Muscle layer of duodenum (tissue), 2 donors: Measurements from ENCODE around the gene PDXDC1.
"Not testable (repeated sequence)": the region's sequence is repeated elsewhere in the genome, so short reads cannot be mapped to it uniquely, and the experiment has no call there.

Experiments used
- H3K27ac ChIP-seq: one replicate; pipeline ENCODE4 v1.7.0; 2013; ENCODE audit warnings: mild to moderate bottlenecking, low read length
- H3K27me3 ChIP-seq: one replicate; pipeline ENCODE4 v1.7.0; 2013; ENCODE audit warnings: low read depth, mild to moderate bottlenecking, control low read depth, low read length
- H3K36me3 ChIP-seq, 2 donors: one replicate each; pipeline ENCODE4 v1.7.0; 2013; ENCODE audit warnings: low read length in 2 of 2, control low read depth in 1 of 2, mild to moderate bottlenecking in 1 of 2; ENCODE audit not compliant: insufficient read depth in 2 of 2, control insufficient read depth in 1 of 2
- H3K4me1 ChIP-seq, 2 donors: one replicate each; pipeline ENCODE4 v1.7.0; 2013; ENCODE audit warnings: low read length in 2 of 2, mild to moderate bottlenecking in 2 of 2, control low read depth in 1 of 2, moderate library complexity in 1 of 2; ENCODE audit not compliant: insufficient read depth in 2 of 2, control insufficient read depth in 1 of 2
- H3K4me3 ChIP-seq, 2 donors: one replicate each; pipeline ENCODE4 v1.7.0; 2013; ENCODE audit warnings: low read length in 2 of 2, low read depth in 1 of 2, mild to moderate bottlenecking in 1 of 2
- H3K9me3 ChIP-seq, 2 donors: one replicate each; pipeline ENCODE4 v1.7.0; 2013; ENCODE audit warnings: low read length in 2 of 2, control low read depth in 1 of 2, mild to moderate bottlenecking in 1 of 2; ENCODE audit not compliant: control insufficient read depth in 1 of 2
- donor health status: healthy.

The PDXDC1 gene

GRCh38 chr16:15032547-15033308 is 57.9 kb downstream of the PDXDC1 start:
- H3K4me3 ChIP-seq = no peak overlapping the region
- peaks cover 61 to 78% of the 10 kb centered on the region in 2 donors for H3K36me3 ChIP-seq
- no peaks in the 10 kb centered on the region for H3K27me3 ChIP-seq
- H3K9me3 ChIP-seq = no peaks in the 10 kb centered on the region
- H3K27ac ChIP-seq = no peak overlapping the region
- H3K4me1 ChIP-seq = no peaks in the 10 kb centered on the region

DNA sequence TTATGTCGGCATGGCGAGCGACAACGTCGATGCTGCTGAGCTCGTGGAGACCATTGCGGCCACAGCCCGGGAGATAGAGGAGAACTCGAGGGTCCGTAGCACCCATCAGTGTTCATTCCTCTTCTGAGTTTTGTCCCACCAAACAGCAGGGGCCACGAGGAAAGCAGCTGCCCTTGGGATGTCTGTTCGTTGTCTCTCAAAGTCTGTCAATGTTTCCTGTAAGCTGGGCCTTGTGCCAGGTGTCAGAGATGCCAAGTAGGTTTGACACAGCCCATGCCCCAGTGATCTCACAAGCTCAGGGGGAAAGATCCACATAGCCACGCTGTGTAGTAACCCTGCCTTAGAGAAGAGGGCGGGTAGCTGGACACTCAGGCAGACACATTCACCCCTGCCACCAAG is 58.5 kb downstream of the PDXDC1 start:
- Histone ChIP-seq H3K9me3 (no peaks in the 10 kb centered on the region), H3K27me3 (no peaks in the 10 kb centered on the region), H3K4me1 (no peaks in the 10 kb centered on the region), H3K36me3 (peaks cover 67 to 82% of the 10 kb centered on the region in 2 donors), H3K4me3 (no peak overlapping the region), H3K27ac (no peak overlapping the region)

GRCh38 chr16:15034266-15035162 is 59.7 kb downstream of the PDXDC1 start:
- H3K27me3 ChIP-seq = no peaks in the 10 kb centered on the region
- no peaks in the 10 kb centered on the region for H3K9me3 ChIP-seq
- H3K4me1 ChIP-seq = no peaks in the 10 kb centered on the region
- H3K4me3 ChIP-seq = no peak overlapping the region
- H3K36me3 ChIP-seq = peaks cover 79 to 84% of the 10 kb centered on the region in 2 donors
- no peak overlapping the region for H3K27ac ChIP-seq

DNA sequence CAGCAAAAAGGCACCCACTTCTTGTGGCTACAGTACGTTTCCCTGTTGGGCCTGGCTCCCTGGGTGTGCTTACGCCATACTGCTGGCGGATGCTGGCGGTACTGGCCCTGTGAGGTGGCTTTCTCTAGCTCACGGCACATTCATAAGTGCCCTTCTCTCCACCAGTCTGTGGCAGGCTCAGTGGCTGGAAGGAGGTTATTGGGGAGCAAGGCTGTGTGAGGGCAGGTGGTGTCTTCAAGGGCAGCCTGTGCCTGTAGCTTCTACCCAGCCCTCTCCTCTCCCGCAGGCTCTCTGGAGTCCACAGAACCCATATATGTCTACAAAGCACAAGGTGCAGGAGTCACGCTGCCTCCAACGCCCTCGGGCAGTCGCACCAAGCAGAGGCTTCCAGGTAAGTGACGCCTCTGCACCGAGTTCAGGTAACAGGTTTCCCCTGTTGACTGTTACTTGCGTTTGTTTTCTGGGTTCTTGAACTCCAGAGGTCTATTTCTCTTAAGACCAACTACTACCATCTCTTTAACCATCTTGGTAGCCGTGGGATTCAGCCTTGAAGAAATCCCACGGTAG is 60.4 kb downstream of the PDXDC1 start:
- H3K9me3 ChIP-seq = no peaks in the 10 kb centered on the region
- no peaks in the 10 kb centered on the region for H3K4me1 ChIP-seq
- H3K36me3 ChIP-seq = peaks cover 86 to 89% of the 10 kb centered on the region in 2 donors
- H3K4me3 ChIP-seq = no peak overlapping the region
- H3K27ac ChIP-seq = no peak overlapping the region
- H3K27me3 ChIP-seq = no peaks in the 10 kb centered on the region

DNA sequence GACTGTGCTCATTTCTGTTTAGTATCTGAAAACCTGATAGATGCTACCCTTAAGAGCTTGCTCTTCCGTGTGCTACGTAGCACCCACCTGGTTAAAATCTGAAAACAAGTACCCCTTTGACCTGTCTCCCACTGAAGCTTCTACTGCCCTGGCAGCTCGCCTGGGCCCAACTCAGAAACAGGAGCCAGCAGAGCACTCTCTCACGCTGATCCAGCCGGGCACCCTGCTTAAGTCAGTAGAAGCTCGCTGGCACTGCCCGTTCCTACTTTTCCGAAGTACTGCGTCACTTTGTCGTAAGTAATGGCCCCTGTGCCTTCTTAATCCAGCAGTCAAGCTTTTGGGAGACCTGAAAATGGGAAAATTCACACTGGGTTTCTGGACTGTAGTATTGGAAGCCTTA is 62.2 kb downstream of the PDXDC1 start:
- H3K27ac ChIP-seq = no peak overlapping the region
- H3K36me3 ChIP-seq = peaks cover 79 to 84% of the 10 kb centered on the region in 2 donors
- no peaks in the 10 kb centered on the region for H3K4me1 ChIP-seq
- no peaks in the 10 kb centered on the region for H3K9me3 ChIP-seq
- H3K27me3 ChIP-seq = no peaks in the 10 kb centered on the region
- H3K4me3 ChIP-seq = no peak overlapping the region

DNA sequence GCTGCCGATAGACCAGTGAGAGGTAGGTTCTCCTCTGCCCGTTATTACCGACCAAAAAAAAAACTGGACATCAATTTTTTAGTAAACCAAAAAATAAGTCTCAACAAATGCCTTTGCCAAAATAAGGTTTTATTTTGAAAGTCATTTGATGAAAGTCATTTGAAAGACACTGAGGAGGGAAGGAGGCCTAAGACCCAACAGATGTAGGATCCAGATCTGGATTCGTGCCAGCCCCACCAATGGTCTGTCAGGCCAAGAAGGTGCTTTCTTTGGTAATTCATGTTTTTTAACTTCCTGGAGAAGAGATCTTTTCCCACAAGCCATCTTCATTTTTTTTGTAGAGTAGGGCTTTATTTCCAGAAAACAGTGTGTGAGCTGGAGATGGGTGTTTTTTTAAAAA is 62.9 kb downstream of the PDXDC1 start:
- Histone ChIP-seq H3K9me3 (no peaks in the 10 kb centered on the region), H3K27me3 (no peaks in the 10 kb centered on the region), H3K4me3 (no peak overlapping the region), H3K27ac (no peak overlapping the region), H3K36me3 (peaks cover 76 to 78% of the 10 kb centered on the region in 2 donors), H3K4me1 (no peaks in the 10 kb centered on the region)

DNA sequence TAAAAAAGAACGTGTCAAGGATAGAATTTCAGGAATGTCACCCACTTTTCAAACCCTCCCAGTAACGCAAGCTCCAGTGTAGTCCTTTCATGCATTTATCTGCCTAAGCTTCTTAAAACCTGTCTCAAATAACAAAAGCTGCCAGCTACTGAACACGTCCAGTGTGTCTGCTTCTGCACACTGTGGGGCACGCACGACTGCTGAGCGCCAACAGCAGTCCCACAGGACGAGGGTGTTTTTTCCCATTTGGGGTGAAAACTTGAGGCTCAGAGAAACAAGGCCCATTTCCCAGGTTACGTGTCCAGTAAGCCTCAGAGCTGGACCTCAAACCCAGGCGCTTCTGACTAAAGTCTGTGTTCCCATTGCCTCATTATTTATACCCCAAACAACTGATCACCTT is 63.9 kb downstream of the PDXDC1 start:
- no peaks in the 10 kb centered on the region for H3K9me3 ChIP-seq
- H3K27ac ChIP-seq = no peak overlapping the region
- H3K36me3 ChIP-seq = peaks cover 67 to 69% of the 10 kb centered on the region in 2 donors
- no peaks in the 10 kb centered on the region for H3K27me3 ChIP-seq
- H3K4me3 ChIP-seq = no peak overlapping the region
- H3K4me1 ChIP-seq = no peaks in the 10 kb centered on the region

- H3K27ac ChIP-seq = no peak overlapping the region
- H3K27me3 ChIP-seq = no peaks in the 10 kb centered on the region
- H3K4me3 ChIP-seq = no peak overlapping the region
- H3K4me1 ChIP-seq = no peaks in the 10 kb centered on the region
- no peaks in the 10 kb centered on the region for H3K9me3 ChIP-seq
- H3K36me3 ChIP-seq = peaks cover 44 to 56% of the 10 kb centered on the region in 2 donors
Measured at GRCh38 chr16:15041271-15042004, 66.6 kb downstream of the PDXDC1 start.

DNA sequence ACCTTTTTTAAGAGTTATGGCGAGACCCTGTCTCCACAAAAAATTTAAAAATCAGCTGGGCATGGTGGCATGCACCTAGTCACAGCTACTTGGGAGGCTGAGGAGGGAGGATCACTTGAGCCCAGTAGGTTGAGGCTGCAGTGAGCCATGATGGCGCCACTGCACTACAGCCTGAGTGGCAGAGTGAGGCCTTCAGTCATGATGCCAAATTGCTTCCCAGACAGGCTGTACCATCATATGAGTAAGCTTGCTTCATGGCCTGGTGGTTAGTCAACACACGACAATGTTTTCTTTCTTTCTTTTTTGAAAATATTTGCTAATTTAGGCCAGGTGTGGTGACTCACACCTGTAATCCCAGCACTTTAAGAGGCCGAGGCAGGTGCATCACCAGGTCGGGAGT is 68.5 kb downstream of the PDXDC1 start:
- Histone ChIP-seq H3K9me3 (no peaks in the 10 kb centered on the region), H3K4me3 (no peak overlapping the region), H3K27me3 (no peaks in the 10 kb centered on the region), H3K27ac (no peak overlapping the region), H3K36me3 (peaks cover 30 to 51% of the 10 kb centered on the region in 2 donors), H3K4me1 (no peaks in the 10 kb centered on the region)

GRCh38 chr16:15044286-15044685 is 69.5 kb downstream of the PDXDC1 start:
- Histone ChIP-seq H3K4me1 (no peaks in the 10 kb centered on the region), H3K36me3 (peaks cover 21 to 41% of the 10 kb centered on the region in 2 donors), H3K9me3 (no peaks in the 10 kb centered on the region), H3K4me3 (no peak overlapping the region), H3K27ac (no peak overlapping the region), H3K27me3 (no peaks in the 10 kb centered on the region)

GRCh38 chr16:15045270-15045669 is 70.4 kb downstream of the PDXDC1 start:
- H3K4me1 ChIP-seq, H3K27ac ChIP-seq, H3K4me3 ChIP-seq, H3K9me3 ChIP-seq, H3K27me3 ChIP-seq: not testable (repeated sequence)
- peaks cover 11 to 31% of the 10 kb centered on the region in 2 donors for H3K36me3 ChIP-seq
